Dermis microvascular lymphatic vessel endothelial cell (primary cell): ENCODE data around the gene AUTS2. TPM values are rescaled to one million over a fixed set of nuclear protein-coding genes. Genes with fewer than 3 reads are reported as not detected.
A peak's percentile ranks its signal among the peaks of the same experiment; 100 is the strongest.

ENCODE experiments used
- DNase-seq, 2 donors: peaks; one replicate each; pipeline versions ENCODE4 v3.0.0 to v3.0.0-alpha.2; 2010; ENCODE audit warnings: low read depth in 2 of 2
- total RNA-seq: library from RNA; depleted of rRNA; stranded (reverse); fragments of >200 nt; gene quantifications from 2 replicates; pipeline ENCODE4 v1.2.1, GENCODE V29; 2014

Gene AUTS2
- total RNA-seq, 1 donor from 2014 or later = 0.51 TPM

DNA sequence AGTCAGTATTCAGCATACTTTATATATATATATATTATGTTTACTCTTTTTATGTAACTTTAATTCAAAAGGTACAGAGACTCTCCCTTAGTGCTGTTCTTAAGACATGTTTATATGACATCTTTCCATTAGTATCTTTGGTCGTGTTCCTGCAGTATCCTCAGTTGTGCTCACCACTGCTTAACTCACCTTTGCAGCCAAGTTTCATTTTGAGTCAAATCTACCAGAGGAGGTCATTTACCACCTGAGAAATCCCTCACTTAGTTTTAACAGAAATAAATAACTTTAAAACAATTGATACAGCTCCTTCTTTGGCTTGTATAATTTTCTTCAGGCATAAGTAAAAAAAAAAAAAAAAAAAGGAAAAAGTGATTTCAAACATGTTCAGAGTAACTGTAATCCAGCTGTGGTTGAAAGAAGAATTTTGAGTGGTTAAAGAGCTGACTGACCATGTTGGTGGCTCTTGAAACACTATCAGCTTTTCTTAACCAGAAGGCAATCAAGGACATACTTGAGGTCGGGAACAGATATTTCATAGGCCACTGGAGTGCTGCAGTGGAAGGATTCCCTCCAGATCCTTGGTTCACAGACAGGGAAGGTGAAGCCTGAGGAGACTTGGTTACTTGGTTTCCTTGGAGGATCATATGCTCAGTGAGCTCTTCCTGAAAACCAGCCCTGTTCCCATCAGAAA is 116.8 kb downstream of the AUTS2 start:
- no peak for DNase-seq

GRCh38 chr7:69717221-69717620 is 118.9 kb downstream of the AUTS2 start:
- DNase-seq = peak in 1 of 2 donors; percentile 17

DNA sequence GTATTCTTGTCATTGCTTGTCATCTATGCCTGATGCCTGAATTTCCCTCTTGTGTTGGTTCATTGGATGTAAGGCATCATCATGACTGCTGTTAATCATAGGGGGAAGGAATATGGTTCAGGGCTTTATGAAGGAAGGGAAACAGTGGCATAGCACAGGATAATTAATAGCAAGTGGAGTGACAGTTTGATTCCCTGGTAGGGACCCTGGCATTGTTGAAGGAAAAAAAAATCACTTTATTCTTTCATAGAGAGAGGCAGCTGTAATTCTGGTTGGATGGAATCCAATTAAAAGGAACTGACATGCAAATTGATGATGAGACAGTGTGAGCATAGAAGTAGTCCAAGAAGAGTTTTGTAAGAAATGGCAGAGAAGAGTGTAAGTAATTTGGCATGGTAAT is 121.4 kb downstream of the AUTS2 start:
- DNase-seq = no peak

GRCh38 chr7:69722843-69723242 is 124.6 kb downstream of the AUTS2 start:
- DNase-seq = no peak

DNA sequence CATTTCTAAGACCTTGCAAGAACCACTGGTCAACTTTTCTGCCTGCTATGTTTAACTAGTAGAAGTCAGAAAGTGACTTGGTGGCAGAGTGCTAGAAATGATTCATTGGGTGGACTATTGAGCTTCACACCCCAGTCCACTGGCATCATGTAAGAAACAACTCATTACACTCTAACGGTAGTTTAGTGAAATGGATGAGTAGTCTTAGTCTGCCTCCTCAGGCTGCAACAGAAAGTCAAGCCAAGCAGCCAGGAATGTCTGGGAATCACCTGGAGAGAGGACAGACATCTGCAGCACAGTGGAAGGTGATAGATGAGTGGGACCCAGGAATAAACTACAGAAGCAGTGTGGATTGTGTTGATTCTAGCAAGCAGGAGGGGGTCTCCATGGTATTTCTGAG is 125.4 kb downstream of the AUTS2 start:
- no peak for DNase-seq

- no peak for DNase-seq
These were observed 130.0 kb downstream of the AUTS2 start for GRCh38 chr7:69728304-69728703.

GRCh38 chr7:69732203-69732602 is 133.9 kb downstream of the AUTS2 start:
- DNase-seq = no peak

DNA sequence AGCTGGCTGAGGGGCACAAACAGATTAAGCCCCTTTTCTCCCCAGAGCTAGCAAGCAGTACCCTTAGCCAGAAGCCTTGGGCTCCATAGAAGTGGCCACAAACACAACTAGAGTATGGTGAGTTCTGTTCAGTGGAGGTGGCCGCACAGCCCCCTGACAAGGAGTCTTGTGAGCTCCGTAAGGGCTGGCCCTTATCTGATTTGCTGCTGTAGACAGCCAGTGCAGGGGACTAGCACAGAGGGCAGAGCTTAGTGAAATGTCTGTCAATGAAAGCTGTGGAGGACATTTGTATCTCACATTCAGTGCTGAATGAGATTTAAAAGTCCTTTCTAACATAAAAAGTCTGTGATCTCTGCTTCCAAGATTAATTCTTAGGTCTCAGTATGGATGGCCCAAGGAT is 137.3 kb downstream of the AUTS2 start:
- no peak for DNase-seq

DNA sequence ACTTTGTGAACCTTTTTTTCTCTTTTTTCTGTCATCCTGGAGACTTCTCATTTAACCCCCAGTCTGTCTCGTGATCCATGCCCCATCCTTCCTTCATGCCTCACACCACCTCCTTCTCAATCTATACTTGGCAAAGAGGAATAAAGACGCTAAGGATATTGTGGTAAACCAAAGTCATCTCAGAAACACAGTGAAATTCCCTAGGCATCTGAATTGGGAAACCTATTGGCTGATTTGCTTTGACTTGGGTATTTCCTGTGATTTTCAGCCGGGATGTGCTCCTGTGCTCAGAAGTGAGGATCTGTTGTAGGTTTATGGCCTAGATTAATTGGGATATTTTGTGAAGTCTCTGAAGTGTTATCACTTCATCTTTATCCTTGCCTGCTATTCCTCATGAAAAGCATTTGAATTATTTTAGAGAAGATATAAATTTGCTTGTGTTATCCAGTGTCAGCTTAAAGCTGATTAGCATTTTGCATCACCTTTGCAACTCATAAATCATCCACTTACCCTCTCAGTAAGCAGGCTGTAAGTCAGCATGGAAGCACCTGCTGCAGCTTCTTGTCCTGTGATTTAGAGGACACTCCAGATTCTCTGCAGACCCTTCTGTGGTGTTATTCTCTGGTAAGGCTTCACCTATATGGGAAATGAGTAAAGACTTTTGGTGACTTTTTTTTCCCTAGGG is 138.0 kb downstream of the AUTS2 start:
- no peak for DNase-seq

DNA sequence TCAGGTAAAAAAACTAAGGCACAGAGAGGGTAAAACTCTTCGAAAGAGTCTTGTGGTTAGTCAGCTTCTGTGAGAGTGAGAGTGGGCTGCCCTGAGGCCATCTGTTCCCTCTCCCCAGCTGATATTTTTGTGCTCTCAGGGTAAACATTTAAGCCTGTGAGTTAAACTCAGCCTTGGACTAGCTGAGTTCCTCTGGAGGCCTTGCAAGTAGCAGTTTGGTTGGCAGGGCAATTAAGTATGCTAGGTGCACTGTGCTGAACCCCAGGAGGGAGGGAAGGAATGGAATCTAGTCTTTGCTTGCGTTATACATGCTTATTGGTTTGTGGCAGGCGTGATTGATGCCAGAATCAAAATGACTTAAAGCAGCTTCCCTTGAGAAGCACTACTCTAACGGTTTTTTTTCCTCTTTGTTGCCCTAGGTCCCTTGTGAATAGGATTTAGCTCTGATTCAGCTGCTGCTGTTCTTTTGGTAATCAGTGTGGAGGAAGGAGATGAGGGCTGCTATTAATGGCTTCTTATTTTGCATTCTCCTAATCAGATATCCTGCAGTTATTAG is 140.2 kb downstream of the AUTS2 start:
- no peak for DNase-seq

- no peak for DNase-seq
These were observed 140.9 kb downstream of the AUTS2 start for GRCh38 chr7:69739190-69739589.

- no peak for DNase-seq
These were observed 141.7 kb downstream of the AUTS2 start for GRCh38 chr7:69739931-69740431.

- DNase-seq = no peak
These were observed 144.0 kb downstream of the AUTS2 start for GRCh38 chr7:69742237-69742636.

DNA sequence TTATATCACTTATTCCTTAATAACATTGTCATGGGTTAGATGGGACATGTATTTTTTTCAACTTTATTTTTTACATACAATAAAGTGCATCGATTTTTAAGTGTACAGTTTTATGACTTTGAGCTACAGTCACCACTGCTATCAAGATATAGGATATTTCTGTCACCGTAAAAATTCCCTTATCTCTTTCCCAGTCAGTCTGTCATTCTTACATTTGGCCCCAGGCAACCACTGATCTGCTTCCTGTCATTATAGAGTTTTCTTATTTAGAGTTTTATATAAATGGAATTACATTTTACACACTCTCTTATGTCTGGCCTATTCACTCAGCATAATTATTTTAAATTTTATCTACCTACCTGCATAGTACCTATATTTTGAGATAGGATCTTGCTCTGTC is 145.2 kb downstream of the AUTS2 start:
- DNase-seq = no peak

DNA sequence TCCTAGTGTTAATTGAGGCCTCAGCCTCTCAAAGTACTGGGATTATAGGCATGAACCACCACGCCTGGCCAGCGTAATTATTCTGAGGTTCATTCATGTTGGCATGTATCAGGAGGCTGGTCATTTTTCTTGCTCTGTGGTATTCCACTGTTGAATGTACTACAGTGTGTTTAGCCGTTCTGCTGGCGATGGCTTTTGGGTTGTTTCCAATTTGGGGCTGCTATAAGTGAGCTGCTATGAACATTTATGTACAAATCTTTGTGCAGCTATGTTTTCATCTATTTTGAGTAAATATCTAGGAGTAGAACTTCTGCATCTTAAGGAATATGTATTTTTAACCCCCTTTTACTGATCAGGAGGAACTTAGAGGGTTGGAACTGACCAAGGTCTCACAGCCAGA is 145.8 kb downstream of the AUTS2 start:
- DNase-seq = no peak

GRCh38 chr7:69746383-69746782 is 148.1 kb downstream of the AUTS2 start:
- DNase-seq = no peak

DNA sequence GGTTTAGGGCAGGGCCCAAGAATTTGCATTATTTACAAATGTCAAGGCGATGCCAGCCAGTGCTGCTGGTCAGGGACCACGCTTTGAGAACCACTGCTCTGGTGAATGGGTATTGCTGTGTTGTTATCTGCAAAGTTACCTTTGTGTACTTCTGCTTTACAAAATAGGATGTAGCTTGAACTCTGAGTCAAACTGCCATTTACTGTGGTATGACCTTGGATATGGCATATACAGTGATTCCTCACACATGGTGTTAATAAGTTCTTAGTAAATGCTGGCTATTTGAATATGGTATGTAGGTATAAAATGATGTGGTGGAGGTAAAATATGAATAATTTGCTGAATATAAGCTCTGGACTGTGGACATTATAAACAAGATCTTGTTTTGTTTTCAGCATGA is 148.9 kb downstream of the AUTS2 start:
- no peak for DNase-seq

GRCh38 chr7:69748530-69748929 is 150.3 kb downstream of the AUTS2 start:
- no peak for DNase-seq

GRCh38 chr7:69749372-69749979 is 151.2 kb downstream of the AUTS2 start:
- DNase-seq = no peak

GRCh38 chr7:69749994-69750393 is 151.7 kb downstream of the AUTS2 start:
- DNase-seq = no peak

GRCh38 chr7:69751026-69751425 is 152.8 kb downstream of the AUTS2 start:
- DNase-seq = no peak

GRCh38 chr7:69753981-69754380 is 155.7 kb downstream of the AUTS2 start:
- DNase-seq = no peak
